RWPE1 (cell line): Measurements from ENCODE around the gene UTP14C.

Source experiments
- CTCF ChIA-PET: fragments of 350-600 bp; sonication (Branson Sonifier 250); formaldehyde crosslinking; extraction: SDS; loops from one replicate; lab custom pipeline; 2021; lab: Yijun Ruan, JAX
- POLR2A ChIA-PET: fragments of 400-600 bp; formaldehyde crosslinking; extraction: SDS; loops from one replicate; lab custom pipeline; 2020; ENCODE audit warnings: antibody characterized with exemption; ENCODE audit not compliant: low non-redundant PET; lab: Yijun Ruan, JAX
- DNase-seq: peaks from one replicate; pipeline ENCODE4 v3.0.0; 2012; ENCODE audit warnings: low spot score
- H3K27ac ChIP-seq: fragments of 450-650 bp; 2 replicates; pipeline ENCODE4 v1.5.1; 2017
- CTCF ChIP-seq: fragments of 450-650 bp; conservative IDR thresholded peaks from 2 replicates; pipeline ENCODE4 v1.5.1; 2017; ENCODE audit warnings: low read depth, mild to moderate bottlenecking

Gene UTP14C

DNA sequence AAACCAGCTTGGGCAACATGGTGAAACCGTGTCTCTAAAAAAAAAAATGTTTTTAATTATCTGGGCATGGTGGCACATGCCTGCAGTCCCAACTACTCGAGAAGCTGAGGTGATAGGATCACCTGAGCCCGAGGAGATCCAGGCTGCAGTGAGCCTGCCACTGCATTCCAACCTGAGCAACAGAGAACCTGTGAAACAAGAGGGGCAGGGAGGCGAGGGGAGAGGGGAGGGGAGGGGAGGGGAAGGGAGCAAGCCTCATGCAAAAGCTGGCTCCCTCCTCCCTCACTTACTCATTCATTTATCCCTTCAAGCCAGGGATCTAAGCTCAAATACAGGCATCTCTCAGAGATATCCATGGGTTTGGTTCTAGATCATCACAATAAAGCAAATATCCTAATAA, 22.1 kb upstream of the UTP14C start:
- CTCF ChIA-PET: interaction anchor here (0.6 to 1.0 kb wide), 3 partner anchors 109 to 125 kb away, joined by 3 to 5 read pairs (median 3); no protein-coding TSS in a partner anchor
- no peak for DNase-seq
- POLR2A ChIA-PET: no interaction called here
- no peak overlapping the region for H3K27ac ChIP-seq
- no peak for TF ChIP-seq CTCF

- no peak for TF ChIP-seq CTCF
- DNase-seq: no peak
- ChIA-PET POLR2A (interaction anchor here (0.5 kb wide), 1 partner anchor 63 kb away, joined by 4 read pairs; no protein-coding TSS in a partner anchor), CTCF (interaction anchor here (0.9 kb wide), 1 partner anchor 124 kb away, joined by 3 read pairs; no protein-coding TSS in a partner anchor)
- no peak overlapping the region for H3K27ac ChIP-seq
Measured at GRCh38 chr13:52003541-52003940, 20.9 kb upstream of the UTP14C start.

- CTCF ChIA-PET: no interaction called here
Measured at GRCh38 chr13:52004511-52005170, 19.9 kb upstream of the UTP14C start.

DNA sequence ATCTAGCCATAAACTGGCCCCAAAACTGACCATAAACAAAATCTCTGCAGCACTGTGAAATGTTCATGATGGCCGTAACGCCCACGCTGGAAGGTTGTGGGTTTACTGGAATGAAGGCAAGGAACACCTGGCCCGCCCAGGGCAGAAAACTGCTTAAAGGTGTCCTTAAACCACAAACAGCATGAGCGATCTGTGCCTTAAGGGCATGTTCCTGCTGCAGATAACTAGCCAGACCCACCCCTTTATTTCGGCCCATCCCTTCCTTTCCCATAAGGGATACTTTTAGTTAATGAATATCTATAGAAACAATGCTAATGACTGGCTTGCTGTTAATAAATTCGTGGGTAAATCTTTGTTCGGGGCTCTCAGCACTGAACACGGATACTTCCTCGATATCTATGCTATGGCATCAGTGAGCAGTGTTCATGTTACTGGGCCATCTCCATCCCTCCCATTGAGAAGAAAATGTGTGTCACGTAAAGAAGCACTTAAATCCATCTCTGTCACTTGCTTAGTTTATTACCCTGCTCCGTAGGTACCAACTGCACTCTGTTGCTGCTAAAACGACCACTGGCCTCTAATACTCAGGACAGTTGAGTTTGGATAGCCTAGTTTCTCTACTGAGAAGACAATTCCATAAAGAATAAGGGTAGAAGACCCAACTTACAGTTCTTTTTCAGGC, 18.5 kb upstream of the UTP14C start:
- CTCF ChIA-PET: no interaction called here
- DNase-seq: no peak
- POLR2A ChIA-PET: no interaction called here
- TF ChIP-seq CTCF: no peak
- no peak overlapping the region for H3K27ac ChIP-seq

More at GRCh38 chr13:52004511-52005170, 19.9 kb upstream of the UTP14C start:
- DNase-seq: no peak
- no peak overlapping the region for H3K27ac ChIP-seq
- POLR2A ChIA-PET: no interaction called here
- no peak for TF ChIP-seq CTCF

DNA sequence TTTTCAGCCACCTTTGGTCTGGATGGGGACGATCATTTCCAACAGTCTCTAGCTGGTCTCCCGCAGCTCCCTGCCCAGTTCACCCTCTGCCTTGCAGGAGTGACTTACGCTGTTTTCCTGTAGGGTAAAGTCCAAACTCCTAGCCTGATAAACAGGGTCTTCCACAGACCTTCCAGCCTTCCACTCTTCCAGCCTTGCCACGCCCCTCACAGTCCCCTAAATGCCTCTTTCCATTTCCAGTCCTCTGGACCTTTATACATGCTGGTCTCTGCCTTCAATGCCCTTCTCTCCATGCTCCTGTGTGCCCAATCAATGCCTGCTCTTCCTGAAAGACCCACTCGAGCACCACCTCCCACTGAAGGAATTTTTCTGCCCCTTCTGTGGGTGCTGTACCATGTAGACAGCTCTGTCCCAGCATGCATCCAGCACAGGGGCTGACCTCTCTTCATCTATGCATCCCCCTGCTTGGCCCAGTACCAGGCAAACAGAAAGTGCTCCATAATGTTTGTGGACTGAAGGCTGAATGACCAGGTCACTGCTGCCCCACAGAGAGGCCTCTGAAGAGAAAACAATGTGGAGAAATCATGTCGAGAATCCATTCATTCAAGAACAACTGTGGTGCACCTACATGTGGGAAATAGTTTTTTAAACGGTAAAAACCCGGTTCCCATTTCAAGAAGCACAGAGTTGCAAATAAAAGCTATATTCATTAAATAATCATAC, 17.8 kb upstream of the UTP14C start:
- H3K27ac ChIP-seq: no peak overlapping the region
- POLR2A ChIA-PET: no interaction called here
- no peak for DNase-seq

More for the DNA sequence above, 17.8 kb upstream of the UTP14C start:
- CTCF ChIA-PET: no interaction called here
- TF ChIP-seq CTCF: no peak
